ENCODE results near the gene AOX1.

DNA sequence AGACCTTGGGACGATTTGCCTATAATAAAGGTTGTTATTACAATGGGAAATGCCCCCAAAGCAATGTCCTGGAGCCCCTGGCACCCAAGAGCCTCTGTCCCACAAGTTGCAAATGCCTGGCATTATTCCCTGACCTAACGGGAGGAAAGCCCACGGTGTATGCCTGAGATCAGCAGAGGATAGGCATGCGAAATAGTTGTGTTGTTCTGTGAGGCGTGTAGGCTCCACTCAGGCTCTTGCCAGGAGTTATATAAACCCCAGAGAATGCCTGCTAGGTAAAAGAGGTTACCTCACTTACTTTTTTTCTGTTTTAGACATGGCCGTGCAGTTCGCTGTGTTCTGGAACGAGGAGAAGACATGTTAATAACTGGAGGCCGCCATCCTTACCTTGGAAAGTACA, 52.1 kb downstream of the AOX1 start:
- no peak for TF ChIP-seq RBM39 (optimal IDR thresholded peaks at IDR 0.05; ENCODE audit: low read depth, low read length)
- TF ChIP-seq ZBTB7A (IDR thresholded peaks at IDR 0.05; ENCODE audit: borderline replicate concordance, control insufficient read depth, low read depth, low read length) = no peak
- TF ChIP-seq MYNN (IDR thresholded peaks at IDR 0.05) = no peak
- TF ChIP-seq MYNN (CRISPR knock-in tag; IDR thresholded peaks at IDR 0.05) = no peak
- no peak for TF ChIP-seq POLR2A (conservative IDR thresholded peaks at IDR 0.05)
- no peak for TF ChIP-seq SMARCA4 (IDR thresholded peaks at IDR 0.05)
- TF ChIP-seq, protein P1, sequence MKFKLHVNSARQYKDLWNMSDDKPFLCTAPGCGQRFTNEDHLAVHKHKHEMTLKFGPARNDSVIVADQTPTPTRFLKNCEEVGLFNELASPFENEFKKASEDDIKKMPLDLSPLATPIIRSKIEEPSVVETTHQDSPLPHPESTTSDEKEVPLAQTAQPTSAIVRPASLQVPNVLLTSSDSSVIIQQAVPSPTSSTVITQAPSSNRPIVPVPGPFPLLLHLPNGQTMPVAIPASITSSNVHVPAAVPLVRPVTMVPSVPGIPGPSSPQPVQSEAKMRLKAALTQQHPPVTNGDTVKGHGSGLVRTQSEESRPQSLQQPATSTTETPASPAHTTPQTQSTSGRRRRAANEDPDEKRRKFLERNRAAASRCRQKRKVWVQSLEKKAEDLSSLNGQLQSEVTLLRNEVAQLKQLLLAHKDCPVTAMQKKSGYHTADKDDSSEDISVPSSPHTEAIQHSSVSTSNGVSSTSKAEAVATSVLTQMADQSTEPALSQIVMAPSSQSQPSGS (CRISPR knock-in tag; IDR thresholded peaks at IDR 0.05) = no peak
- TF ChIP-seq GATAD2A (IDR thresholded peaks at IDR 0.05) = no peak

All from K562 (cell line).